Liver (tissue), 9 donors: Measurements from ENCODE around the gene SLC35A2. TPM values are rescaled to one million over a fixed set of nuclear protein-coding genes. Genes with fewer than 3 reads are reported as not detected.

Source experiments
- DNase-seq: peaks from one replicate; pipeline ENCODE4 v3.0.0-alpha.2; 2017; ENCODE audit warnings: low spot score
- H3K27ac ChIP-seq, 2 donors: one replicate each; pipeline ENCODE4 v1.7.0; 2013; ENCODE audit warnings: inconsistent platforms in 2 of 2, low read length in 2 of 2, control low read depth in 1 of 2, low read depth in 1 of 2, mild to moderate bottlenecking in 1 of 2
- H3K27me3 ChIP-seq, 4 donors: one replicate each; pipeline versions ENCODE4 v1.6.1 to v1.7.0; 2013; ENCODE audit warnings: low read length in 3 of 4, inconsistent platforms in 1 of 4, mild to moderate bottlenecking in 1 of 4, moderate library complexity in 1 of 4; ENCODE audit not compliant: control insufficient read depth in 4 of 4, insufficient read depth in 4 of 4
- H3K36me3 ChIP-seq, 4 donors: one replicate each; pipeline versions ENCODE4 v1.6.1 to v1.7.0; 2013; ENCODE audit warnings: low read length in 3 of 4, mild to moderate bottlenecking in 3 of 4, low read depth in 1 of 4, moderate library complexity in 1 of 4; ENCODE audit not compliant: control insufficient read depth in 4 of 4, insufficient read depth in 3 of 4
- H3K4me1 ChIP-seq, 4 donors: one replicate each; pipeline versions ENCODE4 v1.6.1 to v1.7.0; 2013; ENCODE audit warnings: low read length in 3 of 4, mild to moderate bottlenecking in 3 of 4, moderate library complexity in 1 of 4; ENCODE audit not compliant: control insufficient read depth in 4 of 4, insufficient read depth in 4 of 4
- H3K4me3 ChIP-seq, 3 donors: one replicate each; pipeline versions ENCODE4 v1.6.1 to v1.7.0; 2013; ENCODE audit warnings: low read length in 3 of 3, control low read depth in 1 of 3, low read depth in 1 of 3, mild to moderate bottlenecking in 1 of 3
- H3K9ac ChIP-seq, 2 donors: one replicate each; pipeline ENCODE4 v1.7.0; 2013; ENCODE audit warnings: low read length in 2 of 2, mild to moderate bottlenecking in 2 of 2, moderate library complexity in 2 of 2, control low read depth in 1 of 2, low read depth in 1 of 2
- H3K9me3 ChIP-seq, 4 donors: one replicate each; pipeline versions ENCODE4 v1.6.1 to v1.7.0; 2013; ENCODE audit warnings: low read length in 3 of 4; ENCODE audit not compliant: control insufficient read depth in 4 of 4
- EGR1 ChIP-seq, 2 donors: IDR thresholded peaks; 2 replicates each; pipeline ENCODE4 v1.6.1; 2016 to 2018; ENCODE audit warnings: antibody characterized with exemption in 2 of 2, low read depth in 2 of 2
- FOXA1 ChIP-seq: IDR thresholded peaks from 2 replicates; pipeline ENCODE4 v1.6.1; 2016; ENCODE audit warnings: antibody characterized with exemption
- FOXA2 ChIP-seq: IDR thresholded peaks from 2 replicates; pipeline ENCODE4 v1.6.1; 2016; ENCODE audit warnings: antibody characterized with exemption
- GABPA ChIP-seq, 2 donors: IDR thresholded peaks in 1 of 2; conservative IDR thresholded peaks in 1 of 2; 2 replicates each; pipeline ENCODE4 v1.6.1; 2016; ENCODE audit warnings: antibody characterized with exemption in 2 of 2, mild to moderate bottlenecking in 1 of 2, moderate library complexity in 1 of 2
- HNF4A ChIP-seq, 2 donors: conservative IDR thresholded peaks; 2 replicates each; pipeline ENCODE4 v1.6.1; 2016; ENCODE audit warnings: antibody characterized with exemption in 2 of 2, mild to moderate bottlenecking in 2 of 2
- HNF4G ChIP-seq: IDR thresholded peaks from 2 replicates; pipeline ENCODE4 v1.6.1; 2016; ENCODE audit warnings: antibody characterized with exemption
- JUND ChIP-seq, 2 donors: IDR thresholded peaks; 2 replicates each; pipeline ENCODE4 v1.6.1; 2016; ENCODE audit warnings: antibody characterized with exemption in 2 of 2
- NR2F2 ChIP-seq: IDR thresholded peaks from 2 replicates; pipeline ENCODE4 v1.6.1; 2016; ENCODE audit warnings: antibody characterized with exemption
- RAD21 ChIP-seq, 2 donors: IDR thresholded peaks; 2 replicates each; pipeline ENCODE4 v1.6.1; 2016; ENCODE audit warnings: antibody characterized with exemption in 2 of 2, mild to moderate bottlenecking in 2 of 2
- RXRA ChIP-seq, 2 donors: IDR thresholded peaks; 2 replicates each; pipeline ENCODE4 v1.6.1; 2017 to 2018; ENCODE audit warnings: antibody characterized with exemption in 2 of 2, mild to moderate bottlenecking in 1 of 2
- SP1 ChIP-seq: IDR thresholded peaks from 2 replicates; pipeline ENCODE4 v1.6.1; 2018; ENCODE audit warnings: antibody characterized with exemption, mild to moderate bottlenecking
- TAF1 ChIP-seq: conservative IDR thresholded peaks from 2 replicates; pipeline ENCODE4 v1.6.1; 2016; ENCODE audit warnings: antibody characterized with exemption, mild to moderate bottlenecking
- YY1 ChIP-seq: IDR thresholded peaks from 2 replicates; pipeline ENCODE4 v1.6.1; 2016; ENCODE audit warnings: antibody characterized with exemption, mild to moderate bottlenecking
- WGBS: extraction: QIAGEN DNeasy Blood & Tissue Kit; methylation state at CpG from one replicate; pipeline ENCODE4 v1.1.7; 2013; 5-methylcytosine and 5-hydroxymethylcytosine counted together
- polyA plus RNA-seq, 2 donors: library from polyadenylated mRNA; stranded (reverse) in 1 of 2; unstranded in 1 of 2; fragments of 200-250 nt in 1 of 2; fragments of >200 nt in 1 of 2; fragmentation: Nextera tagmentation in 1 of 2; extraction: Ambion mirVana in 1 of 2; gene quantifications; one replicate each; pipeline versions ENCODE4 v1.2.1 to v1.2.3, GENCODE V29; 2013 to 2015
- total RNA-seq, 2 donors: library from RNA; depleted of rRNA; stranded (reverse); fragments of >200 nt; gene quantifications; one replicate each; pipeline ENCODE4 v1.2.3, GENCODE V29; 2014
- TF ChIP-seq, protein P1 (sequence below): IDR thresholded peaks from 2 replicates; pipeline ENCODE4 v1.6.1; 2016; ENCODE audit warnings: antibody characterized with exemption
- TF ChIP-seq, protein P2 (sequence below): IDR thresholded peaks from 2 replicates; pipeline ENCODE4 v1.6.1; 2016; ENCODE audit warnings: antibody characterized with exemption
- TF ChIP-seq, protein P3 (sequence below): IDR thresholded peaks from 2 replicates; pipeline ENCODE4 v1.6.1; 2016; ENCODE audit warnings: antibody characterized with exemption
- TF ChIP-seq, protein P4 (sequence below): fragments of 150-350 bp; IDR thresholded peaks from 2 replicates; pipeline ENCODE4 v1.5.1; 2017; ENCODE audit warnings: improper control_type of control experiment, low read depth, low read length; ENCODE audit not compliant: missing input control
- TF ChIP-seq, protein P5 (sequence below): IDR thresholded peaks from 2 replicates; pipeline ENCODE4 v1.6.1; 2016; ENCODE audit warnings: antibody characterized with exemption, mild to moderate bottlenecking
- donor health status: healthy.
- donor health status: healthy.
- donor health status: healthy.
- donor health status: healthy.
- donor health status: healthy.

The SLC35A2 gene
- total RNA-seq = 10 to 100 TPM; 10.0 to 15.5 TPM
- polyA plus RNA-seq = 10 to 100 TPM; 13.3 to 26.9 TPM

DNA sequence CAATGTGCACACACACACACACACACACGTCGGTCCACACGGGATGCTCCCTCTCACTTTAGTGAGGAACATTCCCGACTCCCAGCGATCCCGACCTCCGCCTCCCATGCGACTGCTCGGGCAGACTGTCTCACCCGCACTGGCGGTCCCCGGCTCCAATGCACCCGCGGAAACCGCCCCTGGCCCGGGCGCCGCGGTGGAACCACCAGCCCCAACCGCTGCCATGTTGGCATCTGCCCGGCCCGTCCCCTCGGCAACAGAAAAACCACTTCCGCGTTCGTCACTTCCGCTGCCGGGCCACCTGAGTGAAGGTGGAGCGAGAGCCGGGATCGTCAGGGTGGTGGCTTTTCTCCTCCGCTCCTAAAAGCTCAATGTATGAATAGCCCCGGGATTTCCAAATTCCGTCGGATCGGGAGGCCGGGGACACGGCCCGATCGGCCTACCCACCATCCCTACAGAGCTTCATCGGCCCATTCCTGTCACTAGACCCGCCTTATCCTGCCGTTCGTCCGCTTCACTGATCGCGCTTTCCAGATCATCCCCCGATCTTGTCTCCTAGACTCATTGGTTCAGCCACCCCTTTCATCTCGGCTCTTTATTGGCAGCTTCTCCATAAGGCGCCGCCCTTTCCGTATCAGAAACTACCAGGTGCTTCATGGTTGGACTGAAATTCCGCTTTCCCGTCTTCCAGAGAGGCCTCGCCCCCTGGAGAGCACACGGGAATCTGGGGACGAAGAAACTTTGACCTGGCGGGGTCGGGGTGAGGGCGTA is at the start of gene SLC35A2:
TSS of gene SLC35A2 (minus strand) at position 235 of the 771 bp plus-strand sequence. CDS start at position 225, 10 bp downstream.
- WGBS = under 1% methylated on average over 60 of the region's 60 CpGs
- peak within 1 kb of the TSS; percentile 73 to 82 (median 81) for H3K4me3 ChIP-seq
- H3K4me1 ChIP-seq = peaks cover 5 to 20% (median 13%) of the 10 kb centered on the region in 4 donors
- peak within 1 kb of the TSS; percentile 72 to 74 for H3K27ac ChIP-seq
- no peaks in the 10 kb centered on the region for H3K27me3 ChIP-seq
- peaks cover 0 to 4% (median 3%) of the 10 kb centered on the region in 4 donors for H3K36me3 ChIP-seq
- peak; percentile 81 for DNase-seq
- H3K9ac ChIP-seq = peak within 1 kb of the TSS in 1 of 2 donors; percentile 41
- peak; percentile 65 to 76 for TF ChIP-seq RXRA (IDR thresholded peaks at IDR 0.05)
- TF ChIP-seq, protein P1, sequence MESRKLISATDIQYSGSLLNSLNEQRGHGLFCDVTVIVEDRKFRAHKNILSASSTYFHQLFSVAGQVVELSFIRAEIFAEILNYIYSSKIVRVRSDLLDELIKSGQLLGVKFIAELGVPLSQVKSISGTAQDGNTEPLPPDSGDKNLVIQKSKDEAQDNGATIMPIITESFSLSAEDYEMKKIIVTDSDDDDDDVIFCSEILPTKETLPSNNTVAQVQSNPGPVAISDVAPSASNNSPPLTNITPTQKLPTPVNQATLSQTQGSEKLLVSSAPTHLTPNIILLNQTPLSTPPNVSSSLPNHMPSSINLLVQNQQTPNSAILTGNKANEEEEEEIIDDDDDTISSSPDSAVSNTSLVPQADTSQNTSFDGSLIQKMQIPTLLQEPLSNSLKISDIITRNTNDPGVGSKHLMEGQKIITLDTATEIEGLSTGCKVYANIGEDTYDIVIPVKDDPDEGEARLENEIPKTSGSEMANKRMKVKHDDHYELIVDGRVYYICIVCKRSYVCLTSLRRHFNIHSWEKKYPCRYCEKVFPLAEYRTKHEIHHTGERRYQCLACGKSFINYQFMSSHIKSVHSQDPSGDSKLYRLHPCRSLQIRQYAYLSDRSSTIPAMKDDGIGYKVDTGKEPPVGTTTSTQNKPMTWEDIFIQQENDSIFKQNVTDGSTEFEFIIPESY = no peak
- TF ChIP-seq, protein P2, sequence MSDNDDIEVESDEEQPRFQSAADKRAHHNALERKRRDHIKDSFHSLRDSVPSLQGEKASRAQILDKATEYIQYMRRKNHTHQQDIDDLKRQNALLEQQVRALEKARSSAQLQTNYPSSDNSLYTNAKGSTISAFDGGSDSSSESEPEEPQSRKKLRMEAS = peak; percentile 36
- TF ChIP-seq YY1 = peak; percentile 80
- TF ChIP-seq GABPA (IDR thresholded peaks at IDR 0.05 in 1 of 2, conservative IDR thresholded peaks at IDR 0.05 in 1 of 2) = peak; percentile 71 to 89
- no peak for TF ChIP-seq EGR1 (IDR thresholded peaks at IDR 0.05; ENCODE audit: low read depth in 2 of 2)
- peak; percentile 73 for TF ChIP-seq SP1
- TF ChIP-seq HNF4A (conservative IDR thresholded peaks at IDR 0.05) = peak; percentile 71 to 82
- peak; percentile 44 for TF ChIP-seq NR2F2
- TF ChIP-seq, protein P3, sequence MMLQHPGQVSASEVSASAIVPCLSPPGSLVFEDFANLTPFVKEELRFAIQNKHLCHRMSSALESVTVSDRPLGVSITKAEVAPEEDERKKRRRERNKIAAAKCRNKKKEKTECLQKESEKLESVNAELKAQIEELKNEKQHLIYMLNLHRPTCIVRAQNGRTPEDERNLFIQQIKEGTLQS = no peak
- no peak for TF ChIP-seq JUND (IDR thresholded peaks at IDR 0.05)
- TF ChIP-seq TAF1 = no peak
- TF ChIP-seq FOXA1 = no peak
- TF ChIP-seq RAD21 (IDR thresholded peaks at IDR 0.05) = peak; percentile 7 to 17
- TF ChIP-seq HNF4G = peak; percentile 35
- TF ChIP-seq, protein P4, sequence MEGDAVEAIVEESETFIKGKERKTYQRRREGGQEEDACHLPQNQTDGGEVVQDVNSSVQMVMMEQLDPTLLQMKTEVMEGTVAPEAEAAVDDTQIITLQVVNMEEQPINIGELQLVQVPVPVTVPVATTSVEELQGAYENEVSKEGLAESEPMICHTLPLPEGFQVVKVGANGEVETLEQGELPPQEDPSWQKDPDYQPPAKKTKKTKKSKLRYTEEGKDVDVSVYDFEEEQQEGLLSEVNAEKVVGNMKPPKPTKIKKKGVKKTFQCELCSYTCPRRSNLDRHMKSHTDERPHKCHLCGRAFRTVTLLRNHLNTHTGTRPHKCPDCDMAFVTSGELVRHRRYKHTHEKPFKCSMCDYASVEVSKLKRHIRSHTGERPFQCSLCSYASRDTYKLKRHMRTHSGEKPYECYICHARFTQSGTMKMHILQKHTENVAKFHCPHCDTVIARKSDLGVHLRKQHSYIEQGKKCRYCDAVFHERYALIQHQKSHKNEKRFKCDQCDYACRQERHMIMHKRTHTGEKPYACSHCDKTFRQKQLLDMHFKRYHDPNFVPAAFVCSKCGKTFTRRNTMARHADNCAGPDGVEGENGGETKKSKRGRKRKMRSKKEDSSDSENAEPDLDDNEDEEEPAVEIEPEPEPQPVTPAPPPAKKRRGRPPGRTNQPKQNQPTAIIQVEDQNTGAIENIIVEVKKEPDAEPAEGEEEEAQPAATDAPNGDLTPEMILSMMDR = no peak
- no peak for TF ChIP-seq FOXA2
- TF ChIP-seq, protein P5, sequence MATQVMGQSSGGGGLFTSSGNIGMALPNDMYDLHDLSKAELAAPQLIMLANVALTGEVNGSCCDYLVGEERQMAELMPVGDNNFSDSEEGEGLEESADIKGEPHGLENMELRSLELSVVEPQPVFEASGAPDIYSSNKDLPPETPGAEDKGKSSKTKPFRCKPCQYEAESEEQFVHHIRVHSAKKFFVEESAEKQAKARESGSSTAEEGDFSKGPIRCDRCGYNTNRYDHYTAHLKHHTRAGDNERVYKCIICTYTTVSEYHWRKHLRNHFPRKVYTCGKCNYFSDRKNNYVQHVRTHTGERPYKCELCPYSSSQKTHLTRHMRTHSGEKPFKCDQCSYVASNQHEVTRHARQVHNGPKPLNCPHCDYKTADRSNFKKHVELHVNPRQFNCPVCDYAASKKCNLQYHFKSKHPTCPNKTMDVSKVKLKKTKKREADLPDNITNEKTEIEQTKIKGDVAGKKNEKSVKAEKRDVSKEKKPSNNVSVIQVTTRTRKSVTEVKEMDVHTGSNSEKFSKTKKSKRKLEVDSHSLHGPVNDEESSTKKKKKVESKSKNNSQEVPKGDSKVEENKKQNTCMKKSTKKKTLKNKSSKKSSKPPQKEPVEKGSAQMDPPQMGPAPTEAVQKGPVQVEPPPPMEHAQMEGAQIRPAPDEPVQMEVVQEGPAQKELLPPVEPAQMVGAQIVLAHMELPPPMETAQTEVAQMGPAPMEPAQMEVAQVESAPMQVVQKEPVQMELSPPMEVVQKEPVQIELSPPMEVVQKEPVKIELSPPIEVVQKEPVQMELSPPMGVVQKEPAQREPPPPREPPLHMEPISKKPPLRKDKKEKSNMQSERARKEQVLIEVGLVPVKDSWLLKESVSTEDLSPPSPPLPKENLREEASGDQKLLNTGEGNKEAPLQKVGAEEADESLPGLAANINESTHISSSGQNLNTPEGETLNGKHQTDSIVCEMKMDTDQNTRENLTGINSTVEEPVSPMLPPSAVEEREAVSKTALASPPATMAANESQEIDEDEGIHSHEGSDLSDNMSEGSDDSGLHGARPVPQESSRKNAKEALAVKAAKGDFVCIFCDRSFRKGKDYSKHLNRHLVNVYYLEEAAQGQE = peak; percentile 13
- H3K9me3 ChIP-seq = no peaks in the 10 kb centered on the region
